CD14-positive monocyte (primary cell): ENCODE data around the gene CAMK1D. TPM values are rescaled to one million over a fixed set of nuclear protein-coding genes. Genes with fewer than 3 reads are reported as not detected.
"Not testable (repeated sequence)": the region's sequence is repeated elsewhere in the genome, so short reads cannot be mapped to it uniquely, and the experiment has no call there.

Experiments
- DNase-seq, 3 donors: peaks; one replicate each; pipeline ENCODE4 v3.0.0-alpha.2; 2011 to 2022
- H2AFZ ChIP-seq: 2 replicates; pipeline ENCODE4 v1.6.0; 2012; ENCODE audit warnings: mild to moderate bottlenecking, low read depth, low read length, inconsistent platforms; ENCODE audit not compliant: insufficient read depth, poor library complexity, severe bottlenecking
- H3K27ac ChIP-seq, 2 donors: 1 replicate in 1 of 2; 2 replicates in 1 of 2; pipeline ENCODE4 v1.5.1; 2012 to 2013; ENCODE audit warnings: low read length in 2 of 2, control low read depth in 1 of 2, inconsistent platforms in 1 of 2, low read depth in 1 of 2, mild to moderate bottlenecking in 1 of 2
- H3K27me3 ChIP-seq, 2 donors: one replicate each; pipeline versions ENCODE4 v1.6.0 to v1.6.1; 2011 to 2013; ENCODE audit warnings: low read length in 2 of 2; ENCODE audit not compliant: control insufficient read depth in 2 of 2, insufficient read depth in 2 of 2
- H3K36me3 ChIP-seq, 2 donors: replicated peaks in 1 of 2; 1 replicate in 1 of 2; 2 replicates in 1 of 2; pipeline versions ENCODE4 v1.5.1 to v1.6.1; 2012 to 2013; ENCODE audit warnings: low read length in 2 of 2, control low read depth in 1 of 2, inconsistent platforms in 1 of 2, mild to moderate bottlenecking in 1 of 2; ENCODE audit not compliant: insufficient read depth in 2 of 2, control insufficient read depth in 1 of 2
- H3K4me1 ChIP-seq, 2 donors: 1 replicate in 1 of 2; 2 replicates in 1 of 2; pipeline versions ENCODE4 v1.5.1 to v1.6.1; 2012 to 2013; ENCODE audit warnings: low read length in 2 of 2, control low read depth in 1 of 2, inconsistent platforms in 1 of 2, mild to moderate bottlenecking in 1 of 2, moderate library complexity in 1 of 2; ENCODE audit not compliant: insufficient read depth in 2 of 2, control insufficient read depth in 1 of 2
- H3K4me2 ChIP-seq: replicated peaks from 2 replicates; pipeline ENCODE3; 2012; ENCODE audit warnings: low read length, moderate library complexity, mild to moderate bottlenecking; ENCODE audit not compliant: poor library complexity, severe bottlenecking; ENCODE audit errors: extremely low read depth
- H3K4me3 ChIP-seq, 3 experiments: fragments of 200-600 bp in 1 of 3; sonication (generic) in 1 of 3; replicated peaks in 1 of 3; 1 replicate in 2 of 3; 2 replicates in 1 of 3; pipeline ENCODE4 v1.5.1; 2011 to 2013; ENCODE audit warnings: low read length in 3 of 3, mild to moderate bottlenecking in 3 of 3, control low read depth in 2 of 3, low read depth in 2 of 3, inconsistent platforms in 1 of 3, moderate library complexity in 1 of 3
- H3K79me2 ChIP-seq: 2 replicates; pipeline ENCODE4 v1.6.0; 2012; ENCODE audit warnings: mild to moderate bottlenecking, control low read depth, inconsistent platforms, low read length, moderate library complexity; ENCODE audit not compliant: insufficient read depth
- H3K9ac ChIP-seq: 2 replicates; pipeline ENCODE4 v1.6.0; 2017; ENCODE audit warnings: low read length, mild to moderate bottlenecking; ENCODE audit not compliant: insufficient read depth, poor library complexity, severe bottlenecking
- H3K9me3 ChIP-seq, 2 donors: replicated peaks in 1 of 2; 1 replicate in 1 of 2; 2 replicates in 1 of 2; pipeline versions ENCODE4 v1.5.1 to v1.6.1; 2012 to 2013; ENCODE audit warnings: low read length in 2 of 2, control low read depth in 1 of 2; ENCODE audit not compliant: control insufficient read depth in 1 of 2, insufficient read depth in 1 of 2
- H4K20me1 ChIP-seq: 2 replicates; pipeline ENCODE4 v1.6.0; 2012; ENCODE audit warnings: mild to moderate bottlenecking, low read length, control low read depth, moderate library complexity; ENCODE audit not compliant: insufficient read depth
- H3K27ac Mint-ChIP-seq, 7 donors: one replicate each; pipeline ENCODE4 v1.8.0; 2020; ENCODE audit warnings: mild to moderate bottlenecking in 7 of 7, mixed read lengths in 7 of 7, moderate library complexity in 6 of 7, inconsistent platforms in 2 of 7
- H3K27me3 Mint-ChIP-seq, 3 donors: one replicate each; pipeline ENCODE4 v1.8.0; 2021 to 2022; ENCODE audit warnings: low read depth in 3 of 3, mild to moderate bottlenecking in 3 of 3, mixed read lengths in 3 of 3, moderate library complexity in 3 of 3, inconsistent platforms in 1 of 3
- H3K36me3 Mint-ChIP-seq, 2 donors: one replicate each; pipeline ENCODE4 v1.8.0; 2020; ENCODE audit warnings: mixed read lengths in 2 of 2, inconsistent platforms in 1 of 2, mild to moderate bottlenecking in 1 of 2
- H3K4me1 Mint-ChIP-seq: one replicate; pipeline ENCODE4 v1.8.0; 2020; ENCODE audit warnings: mild to moderate bottlenecking, mixed read lengths
- H3K4me3 Mint-ChIP-seq, 2 donors: one replicate each; pipeline ENCODE4 v1.8.0; 2020; ENCODE audit warnings: mild to moderate bottlenecking in 2 of 2, mixed read lengths in 2 of 2, moderate library complexity in 1 of 2
- H3K9me3 Mint-ChIP-seq, 7 donors: one replicate each; pipeline ENCODE4 v1.8.0; 2020 to 2022; ENCODE audit warnings: mixed read lengths in 7 of 7, mild to moderate bottlenecking in 6 of 7, moderate library complexity in 6 of 7, inconsistent platforms in 2 of 7
- CTCF ChIP-seq: fragments of 200-600 bp; IDR thresholded peaks from one replicate; pipeline ENCODE4 v1.8.0; 2022; ENCODE audit warnings: antibody characterized with exemption, mild to moderate bottlenecking
- WGBS: methylation state at CpG from one replicate; pipeline ENCODE4 v1.1.5; 2013; ENCODE audit warnings: missing lambda C conversion rate; ENCODE audit not compliant: insufficient coverage; 5-methylcytosine and 5-hydroxymethylcytosine counted together
- intact Hi-C, 2 donors: fragments of 100-400 bp; cut with micrococcal nuclease; formaldehyde crosslinking; loops; one replicate each; pipeline versions ENCODE4 v1.15.0 to v1.15.1; 2023
- polyA plus RNA-seq, 3 donors: library from polyadenylated mRNA; depleted of rRNA in 1 of 3; unstranded in 2 of 3; stranded (reverse) in 1 of 3; fragments of 300-500 nt in 2 of 3; fragments of >200 nt in 1 of 3; fragmentation: Illumina TruSeq in 2 of 3; gene quantifications; 1 replicate in 2 of 3; 2 replicates in 1 of 3; pipeline ENCODE4 v1.2.3, GENCODE V29; 2012 to 2021

The CAMK1D gene
- polyA plus RNA-seq, 3 donors = 6.7 to 11.8 (median 7.1) TPM

- H3K27me3 ChIP-seq = no peaks in the 10 kb centered on the region
- Mint-ChIP-seq H3K36me3 (peaks cover 3 to 5% of the 10 kb centered on the region in 2 donors), H3K27me3 (peaks cover 9 to 22% (median 12%) of the 10 kb centered on the region in 3 donors), H3K4me3 (no peak overlapping the region), H3K4me1 (peaks cover 12% of the 10 kb centered on the region), H3K27ac (peak overlapping the region in 1 of 7 donors; percentile 45), H3K9me3 (peaks cover 0 to 10% (median 5%) of the 10 kb centered on the region in 7 donors)
- WGBS = 74% methylated on average over 5 of the region's 11 CpGs
- no peak for DNase-seq
- H2AFZ ChIP-seq = no peak overlapping the region
- no peaks in the 10 kb centered on the region for H3K36me3 ChIP-seq
- H3K4me2 ChIP-seq = no peak overlapping the region
- no peaks in the 10 kb centered on the region for H3K79me2 ChIP-seq
- TF ChIP-seq CTCF = no peak
- no peak overlapping the region for H3K27ac ChIP-seq
- no peak overlapping the region for H3K4me3 ChIP-seq
- H4K20me1 ChIP-seq = peaks cover 91% of the 10 kb centered on the region
- H3K4me1 ChIP-seq = no peaks in the 10 kb centered on the region
- no peak overlapping the region for H3K9ac ChIP-seq
- intact Hi-C loops = no loop called here
- peaks cover 0 to 4% of the 10 kb centered on the region in 2 donors for H3K9me3 ChIP-seq
These were observed 9.7 kb downstream of the CAMK1D start for GRCh38 chr10:12358863-12359564.

GRCh38 chr10:12360461-12360860 lies 11.1 kb downstream of the CAMK1D start:
- Histone ChIP-seq H4K20me1 (peaks cover 92% of the 10 kb centered on the region), H3K79me2 (no peaks in the 10 kb centered on the region), H3K4me2 (no peak overlapping the region), H3K36me3 (no peaks in the 10 kb centered on the region), H2AFZ (no peak overlapping the region), H3K9me3 (peaks cover 0 to 4% of the 10 kb centered on the region in 2 donors), H3K27ac (no peak overlapping the region), H3K4me1 (no peaks in the 10 kb centered on the region), H3K4me3 (no peak overlapping the region), H3K27me3 (no peaks in the 10 kb centered on the region), H3K9ac (no peak overlapping the region)
- intact Hi-C loops = no loop called here
- Mint-ChIP-seq H3K27me3 (peaks cover 3 to 15% (median 9%) of the 10 kb centered on the region in 3 donors), H3K27ac (no peak overlapping the region), H3K9me3 (peaks cover 0 to 10% (median 5%) of the 10 kb centered on the region in 7 donors), H3K4me3 (no peak overlapping the region), H3K4me1 (peaks cover 10% of the 10 kb centered on the region), H3K36me3 (peaks cover 2 to 3% of the 10 kb centered on the region in 2 donors)
- TF ChIP-seq CTCF = no peak
- 86% methylated on average over 1 of the region's 5 CpGs for WGBS
- no peak for DNase-seq

DNA sequence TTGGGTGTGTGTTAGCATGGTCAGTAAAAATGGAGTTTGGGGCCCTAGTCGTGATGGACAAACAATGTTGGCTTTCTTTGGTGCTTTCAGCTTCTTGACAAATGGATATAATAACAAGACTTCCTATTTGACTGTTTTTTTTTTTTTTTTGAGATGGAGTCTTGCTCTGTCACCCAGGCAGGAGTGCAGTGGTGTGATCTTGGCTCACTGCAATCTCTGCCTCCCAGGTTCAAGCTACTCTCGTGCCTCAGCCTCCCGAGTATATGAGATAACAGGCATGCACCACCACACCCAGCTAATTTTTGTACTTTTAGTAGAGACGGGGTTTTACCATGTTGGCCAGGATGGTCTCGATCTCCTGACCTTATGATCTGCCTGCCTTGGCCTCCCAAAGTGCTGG lies 11.8 kb downstream of the CAMK1D start:
- H3K36me3 Mint-ChIP-seq, H3K4me2 ChIP-seq, H3K9me3 Mint-ChIP-seq, H3K9me3 ChIP-seq, H3K4me3 ChIP-seq, H3K27me3 ChIP-seq, H3K4me1 ChIP-seq, H3K27me3 Mint-ChIP-seq, H3K27ac ChIP-seq, DNase-seq, H3K9ac ChIP-seq, H2AFZ ChIP-seq, intact Hi-C loops, H3K36me3 ChIP-seq, H3K4me3 Mint-ChIP-seq, H3K79me2 ChIP-seq: not testable (repeated sequence)
- no CpG with 5 or more reads among the region's 5 CpGs for WGBS
- Mint-ChIP-seq H3K4me1 (peaks cover 14% of the 10 kb centered on the region), H3K27ac (peak overlapping the region in 1 of 7 donors; percentile 25)
- H4K20me1 ChIP-seq = peaks cover 90% of the 10 kb centered on the region
